Measurements from ENCODE around the gene C7orf33.

DNA sequence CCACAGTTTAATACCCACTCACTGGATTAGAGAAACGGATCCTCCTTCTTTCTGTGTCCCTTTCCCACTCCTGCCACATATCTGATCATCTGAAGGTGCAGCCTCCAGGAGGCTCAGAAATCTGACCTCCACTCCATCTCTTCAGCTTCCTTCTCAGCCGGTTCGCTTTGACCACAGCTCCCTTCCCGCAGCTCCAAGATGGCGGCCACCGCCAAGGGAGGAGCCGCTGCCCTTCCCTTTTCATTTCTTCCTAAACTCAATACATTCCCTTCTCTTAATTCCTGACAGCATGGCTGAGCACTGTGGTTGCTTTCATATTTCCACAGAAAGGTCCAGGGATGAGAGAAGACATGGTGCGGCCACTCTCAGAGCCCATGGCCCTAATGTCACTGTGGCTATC is 43.7 kb upstream of the C7orf33 start:
- TF ChIP-seq POLR2A (IDR thresholded peaks at IDR 0.05; ENCODE audit: low read length): no peak
- TF ChIP-seq, protein P1, sequence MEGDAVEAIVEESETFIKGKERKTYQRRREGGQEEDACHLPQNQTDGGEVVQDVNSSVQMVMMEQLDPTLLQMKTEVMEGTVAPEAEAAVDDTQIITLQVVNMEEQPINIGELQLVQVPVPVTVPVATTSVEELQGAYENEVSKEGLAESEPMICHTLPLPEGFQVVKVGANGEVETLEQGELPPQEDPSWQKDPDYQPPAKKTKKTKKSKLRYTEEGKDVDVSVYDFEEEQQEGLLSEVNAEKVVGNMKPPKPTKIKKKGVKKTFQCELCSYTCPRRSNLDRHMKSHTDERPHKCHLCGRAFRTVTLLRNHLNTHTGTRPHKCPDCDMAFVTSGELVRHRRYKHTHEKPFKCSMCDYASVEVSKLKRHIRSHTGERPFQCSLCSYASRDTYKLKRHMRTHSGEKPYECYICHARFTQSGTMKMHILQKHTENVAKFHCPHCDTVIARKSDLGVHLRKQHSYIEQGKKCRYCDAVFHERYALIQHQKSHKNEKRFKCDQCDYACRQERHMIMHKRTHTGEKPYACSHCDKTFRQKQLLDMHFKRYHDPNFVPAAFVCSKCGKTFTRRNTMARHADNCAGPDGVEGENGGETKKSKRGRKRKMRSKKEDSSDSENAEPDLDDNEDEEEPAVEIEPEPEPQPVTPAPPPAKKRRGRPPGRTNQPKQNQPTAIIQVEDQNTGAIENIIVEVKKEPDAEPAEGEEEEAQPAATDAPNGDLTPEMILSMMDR (IDR thresholded peaks at IDR 0.05): no peak
- TF ChIP-seq ZC3H11A (IDR thresholded peaks at IDR 0.05): no peak
- no peak for TF ChIP-seq RNF2 (IDR thresholded peaks at IDR 0.05; ENCODE audit: borderline replicate concordance, low read depth)
- TF ChIP-seq RAD21 (conservative IDR thresholded peaks at IDR 0.05 in 1 of 2, IDR thresholded peaks at IDR 0.05 in 1 of 2): no peak
- TF ChIP-seq CHD2 (IDR thresholded peaks at IDR 0.05; ENCODE audit: low read length, partially characterized antibody): no peak

All from A549 (cell line).